ENCODE results near the gene SPAG16.
"Not testable (repeated sequence)": the region's sequence is repeated elsewhere in the genome, so short reads cannot be mapped to it uniquely, and the experiment has no call there.

The SPAG16 gene

DNA sequence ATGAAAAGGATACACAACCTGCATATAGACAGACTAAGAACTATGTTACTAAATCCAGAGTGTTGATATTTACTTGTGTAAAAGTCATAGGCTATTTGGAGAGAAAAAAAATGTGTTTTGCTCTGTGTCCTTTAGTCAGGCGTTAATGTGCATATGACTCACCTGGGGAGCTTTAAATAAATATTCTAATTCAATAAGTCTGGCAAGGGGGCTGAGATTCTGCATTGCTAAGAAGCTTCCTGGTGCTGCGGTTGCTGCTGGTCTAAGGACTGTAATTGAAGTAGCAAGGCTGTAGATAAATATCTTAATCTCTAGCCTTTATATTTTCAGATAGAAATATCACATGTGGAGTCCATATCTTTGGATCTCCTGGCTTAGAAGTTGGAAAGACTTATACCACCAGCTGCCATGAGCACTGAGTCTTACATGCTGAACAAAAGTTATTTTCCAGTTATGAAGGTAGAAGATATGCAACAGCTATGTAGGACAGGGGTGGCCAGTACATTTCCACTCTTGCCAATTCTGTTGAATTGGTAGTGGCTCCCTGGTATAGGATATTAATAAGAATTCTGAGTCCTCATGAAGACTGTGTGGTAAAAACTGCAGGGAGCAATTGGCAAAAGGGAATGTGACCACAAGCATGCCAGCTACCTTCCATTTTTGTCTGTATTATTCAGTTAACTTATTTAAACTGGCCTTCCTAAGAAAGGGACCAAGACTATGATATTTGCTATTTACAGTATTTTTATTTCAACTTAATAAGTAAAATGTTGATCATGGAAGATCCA, 4.8 kb downstream of the SPAG16 start:
- H3K36me3 Mint-ChIP-seq (ENCODE audit: low read depth): no peaks in the 10 kb centered on the region

DNA sequence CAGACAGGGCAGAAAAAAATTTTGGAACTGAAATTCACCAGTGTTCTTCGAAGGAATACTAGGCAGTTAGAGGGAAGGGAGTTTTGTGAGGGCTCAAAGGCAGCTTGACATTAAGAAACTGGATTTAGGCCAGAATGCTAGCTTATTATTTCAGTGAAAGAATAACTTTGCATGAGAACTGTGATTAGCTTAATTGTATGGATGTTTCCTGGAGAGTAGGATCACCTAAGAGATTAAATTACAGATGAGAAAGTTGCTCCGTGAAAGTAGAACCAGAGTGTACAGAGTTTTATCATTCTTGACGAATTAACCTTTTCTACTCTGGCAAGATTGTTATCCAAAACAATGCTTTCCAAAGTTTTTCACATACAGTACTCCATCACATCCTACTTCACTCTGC, 6.2 kb downstream of the SPAG16 start:
- H3K4me3 Mint-ChIP-seq: no peak overlapping the region
- no peak overlapping the region for H3K27ac Mint-ChIP-seq
- H3K4me1 Mint-ChIP-seq (ENCODE audit: low read depth): peaks cover 4% of the 10 kb centered on the region
- no peaks in the 10 kb centered on the region for H3K9me3 Mint-ChIP-seq
- H3K27me3 Mint-ChIP-seq: no peaks in the 10 kb centered on the region
- H3K36me3 Mint-ChIP-seq (ENCODE audit: low read depth): no peaks in the 10 kb centered on the region

More for the DNA sequence above, 4.8 kb downstream of the SPAG16 start:
- H3K27ac Mint-ChIP-seq: no peak overlapping the region
- no peaks in the 10 kb centered on the region for H3K27me3 Mint-ChIP-seq
- H3K4me3 Mint-ChIP-seq: no peak overlapping the region
- peaks cover 8% of the 10 kb centered on the region for H3K4me1 Mint-ChIP-seq (ENCODE audit: low read depth)
- no peaks in the 10 kb centered on the region for H3K9me3 Mint-ChIP-seq

DNA sequence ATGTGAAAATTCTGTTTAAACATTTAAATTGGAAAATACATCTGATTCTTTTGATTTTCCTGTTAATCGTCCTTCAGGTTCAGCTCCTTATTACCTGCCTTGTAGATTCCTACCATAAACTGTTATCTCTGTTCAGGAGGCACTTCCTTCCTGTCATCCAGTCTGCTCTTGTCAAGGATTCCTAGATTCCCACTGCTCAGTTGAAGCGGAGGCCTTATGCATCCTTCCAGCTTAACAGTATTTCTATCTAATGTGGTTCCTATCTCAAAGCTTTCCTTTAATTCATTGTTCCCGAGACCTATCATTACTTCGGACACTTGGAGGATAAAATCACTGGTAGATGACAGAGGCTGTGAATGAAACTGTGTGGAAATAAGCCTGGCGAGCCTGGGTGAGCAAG, 12.0 kb downstream of the SPAG16 start:
- H3K27me3 Mint-ChIP-seq: no peaks in the 10 kb centered on the region
- no peak overlapping the region for H3K27ac Mint-ChIP-seq
- H3K4me3 Mint-ChIP-seq: no peak overlapping the region
- no peaks in the 10 kb centered on the region for H3K9me3 Mint-ChIP-seq
- no peaks in the 10 kb centered on the region for H3K4me1 Mint-ChIP-seq (ENCODE audit: low read depth)
- H3K36me3 Mint-ChIP-seq (ENCODE audit: low read depth): peaks cover 30% of the 10 kb centered on the region

DNA sequence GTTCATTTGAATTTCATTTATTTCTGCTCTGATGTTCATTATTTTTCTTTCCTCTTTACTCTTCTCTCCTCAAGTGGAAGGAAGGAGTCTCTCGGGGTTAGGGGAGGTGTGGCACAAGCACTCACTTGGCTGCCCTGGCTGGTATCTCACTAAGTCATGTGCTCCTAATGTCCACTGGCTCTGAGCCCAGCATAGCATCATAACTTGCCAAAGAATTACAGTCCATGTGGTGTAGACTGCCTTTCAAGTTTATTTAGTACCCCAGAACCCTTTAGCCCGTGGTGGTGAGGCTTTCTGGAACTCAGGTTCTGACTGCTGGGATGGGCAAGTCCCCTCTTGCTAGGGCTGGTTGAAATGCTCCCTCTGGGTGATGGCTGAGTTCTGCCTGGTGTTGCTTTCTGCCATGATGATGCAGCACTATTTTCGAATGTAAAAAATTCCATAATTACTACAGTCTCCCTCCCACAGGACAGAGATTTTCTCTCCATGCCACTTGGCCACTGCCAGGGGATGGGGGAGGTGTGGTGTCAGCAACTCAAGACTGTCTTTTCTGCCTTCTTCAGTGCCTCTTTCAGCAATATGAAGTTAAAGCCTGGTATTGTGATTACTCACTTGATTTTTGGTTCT, 22.2 kb downstream of the SPAG16 start:
- Mint-ChIP-seq H3K36me3 (ENCODE audit: low read depth) (peaks cover 53% of the 10 kb centered on the region), H3K27me3 (no peaks in the 10 kb centered on the region), H3K9me3 (peaks cover 25% of the 10 kb centered on the region), H3K4me3 (no peak overlapping the region), H3K4me1 (ENCODE audit: low read depth) (no peaks in the 10 kb centered on the region), H3K27ac (no peak overlapping the region)

DNA sequence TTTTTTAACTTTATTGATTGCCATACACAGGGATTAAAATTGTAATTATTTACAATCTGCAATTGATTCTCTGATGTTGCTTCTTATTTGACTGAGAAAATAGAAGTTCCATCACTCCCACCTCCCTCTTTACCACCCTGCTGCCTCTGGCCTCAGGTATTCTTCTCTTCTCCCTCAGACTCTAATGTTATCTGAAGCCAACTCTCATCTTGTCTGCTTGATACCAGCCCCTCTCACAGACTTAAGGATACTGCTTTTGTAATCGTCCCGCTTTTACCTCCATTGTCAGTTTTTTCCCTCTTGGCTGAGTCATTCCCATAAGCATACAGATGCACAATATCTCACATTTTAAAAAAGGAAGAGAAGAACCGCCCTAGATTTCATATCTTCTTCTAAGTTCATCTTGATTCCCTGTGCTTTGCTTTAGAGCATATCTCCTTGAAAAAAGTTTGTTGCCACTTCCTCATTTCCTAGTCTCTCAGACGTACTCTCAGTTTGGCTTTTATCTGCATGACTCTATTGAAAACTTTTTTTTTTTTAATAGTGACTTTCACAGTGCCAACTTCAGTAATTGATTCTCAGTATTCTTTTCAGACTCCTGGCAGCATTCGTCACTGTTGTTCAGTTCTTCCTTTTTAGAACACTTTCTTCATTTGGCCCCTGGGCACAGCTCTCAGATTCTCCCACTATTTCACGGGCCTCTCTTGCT, 31.1 kb downstream of the SPAG16 start:
- H3K27ac Mint-ChIP-seq: no peak overlapping the region
- no peaks in the 10 kb centered on the region for H3K27me3 Mint-ChIP-seq
- peaks cover 36% of the 10 kb centered on the region for H3K36me3 Mint-ChIP-seq (ENCODE audit: low read depth)

DNA sequence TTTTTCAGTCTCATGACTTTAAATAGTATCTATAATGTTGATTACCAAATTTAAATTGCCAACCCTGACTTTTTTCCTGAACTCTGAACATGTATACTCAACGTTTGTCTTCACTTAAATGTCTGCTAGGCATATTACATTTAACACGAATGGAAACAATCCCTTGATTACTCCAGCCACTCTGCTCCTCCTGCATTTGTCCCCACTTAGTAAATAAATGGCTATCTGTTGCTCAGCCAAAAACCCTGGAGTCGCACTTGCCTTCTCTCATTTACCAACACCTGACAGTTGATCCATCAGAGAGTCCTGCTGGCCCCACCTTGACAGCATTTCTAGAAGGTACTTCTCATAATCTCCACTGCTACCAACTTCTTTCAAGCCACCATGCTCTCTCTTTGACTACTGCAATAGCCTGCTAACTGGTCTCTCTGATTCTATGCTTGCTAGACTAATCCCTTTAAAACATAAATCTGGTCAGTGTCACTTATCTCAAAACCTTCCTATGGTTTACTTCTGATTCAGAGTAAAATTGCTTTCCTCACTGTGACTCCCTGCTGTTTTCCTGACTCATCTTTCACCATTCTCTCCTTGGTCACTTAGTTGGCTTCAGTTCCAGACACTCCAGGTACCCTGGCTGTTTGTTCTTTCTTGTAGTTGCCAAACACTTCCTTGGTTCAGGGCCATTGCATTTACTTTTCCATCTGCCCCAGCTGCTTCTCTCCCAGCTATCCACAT, 31.9 kb downstream of the SPAG16 start:
- no peaks in the 10 kb centered on the region for H3K4me1 Mint-ChIP-seq (ENCODE audit: low read depth)
- H3K36me3 Mint-ChIP-seq (ENCODE audit: low read depth): peaks cover 41% of the 10 kb centered on the region
- H3K27ac Mint-ChIP-seq: no peak overlapping the region
- no peaks in the 10 kb centered on the region for H3K9me3 Mint-ChIP-seq
- H3K27me3 Mint-ChIP-seq: no peaks in the 10 kb centered on the region
- H3K4me3 Mint-ChIP-seq: no peak overlapping the region

More for the DNA sequence above, 31.1 kb downstream of the SPAG16 start:
- Mint-ChIP-seq H3K9me3 (no peaks in the 10 kb centered on the region), H3K4me3 (no peak overlapping the region), H3K4me1 (ENCODE audit: low read depth) (no peaks in the 10 kb centered on the region)

DNA sequence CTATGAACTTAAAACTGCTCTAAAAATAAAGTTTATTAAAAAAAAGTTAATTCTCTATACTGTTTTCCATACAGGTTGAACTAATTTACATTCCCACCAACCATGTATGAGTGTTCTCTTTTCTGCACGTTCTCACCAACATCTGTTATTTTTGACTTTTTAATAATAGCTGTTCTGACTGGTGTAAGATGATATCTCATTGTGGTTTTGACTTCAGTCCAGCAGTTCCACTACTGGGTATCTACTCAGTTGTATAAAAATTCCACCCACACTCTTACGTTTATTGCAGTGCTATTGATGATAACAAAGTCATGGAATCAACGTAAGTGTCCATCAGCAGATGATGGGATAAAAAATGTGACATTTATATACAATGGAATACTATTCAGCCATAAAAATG, 33.7 kb downstream of the SPAG16 start:
- no peak overlapping the region for H3K27ac Mint-ChIP-seq
- no peak overlapping the region for H3K4me3 Mint-ChIP-seq
- peaks cover 4% of the 10 kb centered on the region for H3K9me3 Mint-ChIP-seq
- H3K27me3 Mint-ChIP-seq: no peaks in the 10 kb centered on the region
- no peaks in the 10 kb centered on the region for H3K4me1 Mint-ChIP-seq (ENCODE audit: low read depth)
- peaks cover 47% of the 10 kb centered on the region for H3K36me3 Mint-ChIP-seq (ENCODE audit: low read depth)

- Mint-ChIP-seq H3K4me3 (no peak overlapping the region), H3K4me1 (ENCODE audit: low read depth) (no peaks in the 10 kb centered on the region), H3K36me3 (ENCODE audit: low read depth) (peaks cover 60% of the 10 kb centered on the region), H3K9me3 (peaks cover 13% of the 10 kb centered on the region), H3K27me3 (no peaks in the 10 kb centered on the region), H3K27ac (no peak overlapping the region)
Observed at GRCh38 chr2:213320604-213321003, 36.3 kb downstream of the SPAG16 start.

DNA sequence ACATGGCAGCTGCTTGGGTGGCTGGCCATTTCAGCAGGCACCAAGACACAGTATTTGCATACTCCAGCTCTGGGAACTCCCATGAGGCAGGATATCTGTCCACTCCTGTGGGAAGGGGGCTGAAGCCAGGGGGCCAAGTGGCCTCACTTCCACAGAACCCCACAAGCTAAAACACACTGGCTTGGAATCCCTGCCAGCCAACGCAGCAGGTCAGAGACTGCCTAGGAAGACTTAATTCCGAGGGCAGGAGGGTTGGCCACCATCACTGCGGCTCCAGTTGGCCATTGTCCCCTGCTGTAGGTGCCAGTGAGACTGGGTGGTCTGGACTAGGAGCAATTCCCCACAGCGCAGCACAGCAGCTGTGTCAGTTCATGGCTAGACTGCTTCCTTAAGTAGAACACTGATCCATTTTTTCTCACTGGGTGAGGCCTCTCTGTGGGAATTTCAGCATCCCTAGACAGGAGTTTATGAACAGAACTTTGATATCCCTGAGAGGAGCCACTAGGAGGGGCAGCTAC, 52.0 kb downstream of the SPAG16 start:
- peaks cover 41% of the 10 kb centered on the region for H3K9me3 Mint-ChIP-seq
- H3K27me3 Mint-ChIP-seq: no peaks in the 10 kb centered on the region
- no peak overlapping the region for H3K27ac Mint-ChIP-seq
- H3K36me3 Mint-ChIP-seq (ENCODE audit: low read depth): peaks cover 9% of the 10 kb centered on the region
- H3K4me1 Mint-ChIP-seq (ENCODE audit: low read depth): no peaks in the 10 kb centered on the region
- no peak overlapping the region for H3K4me3 Mint-ChIP-seq

DNA sequence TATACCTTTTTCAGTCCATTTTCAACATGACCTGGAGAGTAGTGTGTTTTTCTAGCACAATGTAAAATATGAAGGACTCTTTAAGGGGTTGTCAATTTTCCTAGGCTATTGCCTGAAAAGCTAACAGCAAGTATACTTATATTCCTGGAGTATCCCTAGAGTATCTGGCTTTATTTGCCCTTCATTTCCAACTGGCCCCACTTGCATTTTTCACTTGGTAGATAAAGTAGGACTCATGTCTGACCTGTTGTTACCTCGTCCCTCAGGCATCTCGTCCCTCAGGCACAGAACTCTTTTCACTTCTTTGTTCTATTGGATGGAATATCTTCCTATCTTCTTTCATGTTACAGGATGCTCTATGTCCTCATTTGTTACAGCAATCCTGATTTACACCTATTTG, 69.2 kb downstream of the SPAG16 start:
- H3K4me3 Mint-ChIP-seq: no peak overlapping the region
- H3K27ac Mint-ChIP-seq: no peak overlapping the region
- no peaks in the 10 kb centered on the region for H3K36me3 Mint-ChIP-seq (ENCODE audit: low read depth)
- H3K9me3 Mint-ChIP-seq: peaks cover 8% of the 10 kb centered on the region
- no peaks in the 10 kb centered on the region for H3K4me1 Mint-ChIP-seq (ENCODE audit: low read depth)
- no peaks in the 10 kb centered on the region for H3K27me3 Mint-ChIP-seq

DNA sequence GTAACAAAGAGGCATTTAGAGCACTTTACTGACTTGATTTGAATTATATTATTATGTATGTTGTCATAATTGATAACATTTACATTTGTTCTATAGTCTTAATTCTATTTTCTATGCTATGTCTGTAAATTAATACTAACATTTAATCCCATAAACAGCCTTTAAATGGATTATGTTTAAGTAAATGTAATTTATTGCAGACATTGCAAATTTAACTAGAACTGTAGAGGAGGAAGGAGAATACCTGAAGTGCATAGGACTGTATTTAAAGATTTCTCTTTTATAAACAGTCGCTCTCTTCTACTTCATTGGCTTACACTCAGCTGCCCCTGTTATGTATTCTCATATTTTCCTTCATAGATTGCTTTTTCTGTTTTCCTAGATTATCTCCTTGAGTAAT, 92.4 kb downstream of the SPAG16 start:
- no peaks in the 10 kb centered on the region for H3K4me1 Mint-ChIP-seq (ENCODE audit: low read depth)
- no peak overlapping the region for H3K4me3 Mint-ChIP-seq
- no peak overlapping the region for H3K27ac Mint-ChIP-seq
- H3K36me3 Mint-ChIP-seq (ENCODE audit: low read depth): no peaks in the 10 kb centered on the region
- no peaks in the 10 kb centered on the region for H3K27me3 Mint-ChIP-seq
- no peaks in the 10 kb centered on the region for H3K9me3 Mint-ChIP-seq

DNA sequence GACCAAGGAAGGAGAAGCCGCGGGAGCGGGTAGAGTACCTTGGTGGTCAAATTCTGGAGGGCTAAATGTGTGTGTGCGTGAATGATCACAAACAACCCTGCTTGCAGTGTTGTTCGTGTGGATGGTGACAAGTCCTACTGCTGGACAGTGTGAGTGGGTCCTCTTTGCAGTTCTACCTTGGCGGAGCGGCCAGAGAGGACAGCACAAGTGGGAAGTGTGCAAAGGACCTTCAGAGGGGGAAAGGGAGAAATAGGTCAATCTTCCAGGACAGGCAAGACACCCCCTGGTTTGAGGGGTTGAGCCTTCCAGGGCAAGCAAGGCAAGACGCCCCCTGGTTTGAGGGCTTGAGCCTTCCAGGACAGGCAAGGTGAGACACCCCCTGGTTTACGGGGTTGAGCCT, 122.8 kb downstream of the SPAG16 start:
- not testable (repeated sequence) for H3K27me3 Mint-ChIP-seq; H3K4me3 Mint-ChIP-seq; H3K27ac Mint-ChIP-seq; H3K4me1 Mint-ChIP-seq (ENCODE audit: low read depth); H3K9me3 Mint-ChIP-seq; H3K36me3 Mint-ChIP-seq (ENCODE audit: low read depth)

DNA sequence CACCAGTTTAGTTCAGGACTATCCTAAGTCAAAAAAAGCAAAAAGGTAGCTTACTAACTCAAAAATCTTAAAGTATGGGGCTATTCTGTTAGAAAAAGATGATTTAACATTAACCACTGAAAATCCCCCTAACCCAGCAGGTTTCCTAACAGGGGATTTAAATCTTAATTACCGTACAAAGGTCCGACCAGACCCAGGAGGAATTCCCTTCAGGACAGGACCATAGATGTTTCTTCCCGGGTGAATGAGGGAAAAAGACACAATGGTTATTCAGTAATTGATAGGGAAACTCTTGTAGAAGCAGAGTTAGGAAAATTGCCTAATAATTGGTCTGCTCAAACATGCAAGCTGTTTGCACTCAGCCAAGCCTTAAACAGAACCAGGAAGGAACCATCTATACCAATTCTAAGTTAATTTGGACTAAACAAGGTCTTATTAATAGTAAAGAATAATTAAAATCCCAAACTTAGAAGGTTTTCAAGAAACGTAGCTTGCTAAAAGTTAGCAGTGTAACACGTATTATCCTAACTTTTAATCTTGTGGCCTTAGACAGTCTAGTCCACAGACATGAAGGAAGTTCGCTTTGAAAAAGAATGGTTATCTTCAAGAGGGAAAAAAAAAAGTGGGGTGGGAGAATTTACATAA, 124.3 kb downstream of the SPAG16 start:
- H3K27ac Mint-ChIP-seq, H3K4me3 Mint-ChIP-seq, H3K27me3 Mint-ChIP-seq: not testable (repeated sequence)

GRCh38 chr2:213410687-213411086, 126.4 kb downstream of the SPAG16 start:
- H3K4me1 Mint-ChIP-seq (ENCODE audit: low read depth); H3K36me3 Mint-ChIP-seq (ENCODE audit: low read depth); H3K27ac Mint-ChIP-seq; H3K9me3 Mint-ChIP-seq; H3K27me3 Mint-ChIP-seq; H3K4me3 Mint-ChIP-seq: not testable (repeated sequence)

More for the DNA sequence above, 124.3 kb downstream of the SPAG16 start:
- not testable (repeated sequence) for H3K36me3 Mint-ChIP-seq (ENCODE audit: low read depth); H3K4me1 Mint-ChIP-seq (ENCODE audit: low read depth); H3K9me3 Mint-ChIP-seq

All from stimulated activated naive CD8-positive, alpha-beta T cell treated with anti-CD3 and anti-CD28 coated beads, Interleukin-15, Interleukin-2, amounts not matched to agents 100 ng/mL and 50 ng/mL, for 24 hours (primary cell).